ENCODE measurements around the gene GHRL.

- no peak for TF ChIP-seq CTCF (conservative IDR thresholded peaks at IDR 0.05; ENCODE audit: low read length)
- TF ChIP-seq EZH2phosphoT487 (IDR thresholded peaks at IDR 0.05; ENCODE audit: borderline replicate concordance, low read depth, low read length), result no peak
These were observed 48.7 kb downstream of the GHRL start for GRCh38 chr3:10244009-10244408.
